GM19455 (cell line): ENCODE data around the gene MYCBP2.

Experiments
- ATAC-seq: cut with Tn5 transposase; IDR thresholded peaks from one replicate; pipeline ENCODE4 v1.9.1; 2021; ENCODE audit not compliant: unreplicated experiment

MYCBP2 gene

GRCh38 chr13:77105051-77105450 lies 221.8 kb downstream of the MYCBP2 start:
- no peak for ATAC-seq

GRCh38 chr13:77099415-77099814 lies 227.5 kb downstream of the MYCBP2 start:
- ATAC-seq: no peak

DNA sequence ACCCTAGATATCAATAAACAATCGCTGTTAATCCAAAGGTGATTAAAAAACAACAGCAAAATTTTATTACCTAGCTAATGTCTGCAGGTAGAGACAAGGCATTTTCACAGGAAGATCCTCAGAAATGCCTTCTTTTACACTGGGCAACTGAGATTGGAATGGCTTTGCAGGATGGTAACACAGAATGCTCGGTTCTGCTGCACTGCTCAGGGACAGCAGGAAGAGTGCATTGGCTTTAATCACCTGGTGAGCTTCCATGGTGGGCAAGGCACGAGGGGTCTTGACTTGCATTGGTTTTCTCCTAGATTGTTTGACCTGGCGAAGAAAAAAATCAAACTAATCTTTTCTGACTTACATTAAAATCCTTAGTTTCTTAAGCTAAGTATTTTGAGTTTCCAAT lies 231.6 kb downstream of the MYCBP2 start:
- ATAC-seq: no peak

- ATAC-seq: no peak
These were observed 232.1 kb downstream of the MYCBP2 start for GRCh38 chr13:77094773-77095172.

GRCh38 chr13:77093735-77094134 lies 233.2 kb downstream of the MYCBP2 start:
- no peak for ATAC-seq

DNA sequence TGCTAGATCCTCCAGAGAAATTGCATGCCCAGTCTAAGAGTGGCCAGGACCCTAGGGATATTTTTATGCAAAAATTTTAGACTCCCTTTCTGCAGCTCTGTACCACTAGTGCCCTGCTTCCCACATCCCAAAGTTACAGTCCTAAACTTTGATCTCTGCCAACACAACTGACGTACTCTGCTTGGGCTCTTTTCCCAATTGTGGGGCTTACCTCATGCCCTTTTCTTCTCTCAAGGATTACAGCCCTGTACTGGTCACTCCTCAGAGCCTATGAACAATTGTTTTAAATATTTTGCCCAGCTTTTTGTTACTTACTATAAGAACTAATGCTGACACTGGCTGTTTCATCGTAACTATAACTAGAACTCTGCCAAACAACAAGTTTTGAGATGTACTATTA lies 242.1 kb downstream of the MYCBP2 start:
- ATAC-seq: no peak

DNA sequence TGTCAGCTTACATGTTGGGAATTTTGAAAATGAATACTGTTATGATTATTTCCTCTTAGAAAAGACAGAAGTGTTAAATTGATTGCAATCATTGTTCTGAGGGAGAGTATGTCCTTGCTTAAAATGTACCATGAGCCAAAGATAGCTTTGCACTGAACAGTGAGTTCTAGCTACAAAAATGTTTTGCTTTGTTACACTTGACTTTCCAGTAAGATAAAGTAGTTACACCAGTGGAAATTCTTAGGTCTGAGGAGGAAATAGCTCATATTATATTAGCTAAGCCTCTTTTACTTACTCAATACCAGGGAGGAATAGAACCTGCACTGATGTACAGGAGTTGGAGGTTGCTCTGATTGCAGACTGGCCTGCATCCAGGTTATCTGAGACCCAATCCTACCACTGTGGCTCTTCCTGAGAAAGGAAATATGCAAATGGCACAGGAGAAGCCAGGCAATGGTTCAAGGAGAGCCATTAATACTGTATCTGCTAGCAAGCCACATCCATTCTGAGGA lies 246.9 kb downstream of the MYCBP2 start:
- ATAC-seq: no peak

DNA sequence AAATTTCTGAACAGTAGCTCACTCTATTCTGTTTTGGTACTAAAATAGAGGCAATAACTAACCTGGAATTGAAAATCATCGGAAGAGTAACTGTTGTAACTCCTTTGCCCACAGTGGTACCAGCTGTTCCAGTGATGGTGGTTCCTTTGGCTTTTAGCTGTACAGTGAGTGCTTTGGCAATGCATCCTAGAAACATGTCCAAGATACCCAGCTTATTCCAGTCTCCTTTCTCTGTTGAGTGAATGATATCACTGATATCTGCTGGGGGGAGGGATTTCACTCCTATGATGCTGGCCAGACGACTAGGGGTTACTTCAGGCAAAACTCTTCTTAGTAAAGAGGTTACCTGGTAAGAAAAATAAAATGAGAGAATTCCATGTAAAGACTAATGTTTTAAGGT lies 259.4 kb downstream of the MYCBP2 start:
- ATAC-seq: no peak

- no peak for ATAC-seq
These were observed 261.3 kb downstream of the MYCBP2 start for GRCh38 chr13:77065461-77066147.

DNA sequence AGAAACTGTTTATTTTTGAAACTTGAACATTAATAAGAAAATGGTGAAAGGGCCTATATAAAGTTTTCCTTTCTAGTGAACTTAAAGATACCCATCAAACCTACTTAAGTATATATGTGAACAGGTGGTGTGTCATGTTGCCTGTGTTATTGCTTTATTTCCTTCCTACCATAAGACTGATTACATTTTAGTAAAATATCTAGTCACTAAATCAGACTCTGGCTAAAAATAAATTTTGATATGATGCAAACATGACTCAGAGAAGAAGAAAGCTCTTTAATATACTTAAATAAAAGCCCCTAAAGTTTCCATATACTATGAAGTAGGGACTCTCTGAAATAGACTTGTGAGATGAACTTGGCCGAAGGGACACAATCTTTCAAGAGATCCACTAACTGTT lies 264.8 kb downstream of the MYCBP2 start:
- no peak for ATAC-seq

DNA sequence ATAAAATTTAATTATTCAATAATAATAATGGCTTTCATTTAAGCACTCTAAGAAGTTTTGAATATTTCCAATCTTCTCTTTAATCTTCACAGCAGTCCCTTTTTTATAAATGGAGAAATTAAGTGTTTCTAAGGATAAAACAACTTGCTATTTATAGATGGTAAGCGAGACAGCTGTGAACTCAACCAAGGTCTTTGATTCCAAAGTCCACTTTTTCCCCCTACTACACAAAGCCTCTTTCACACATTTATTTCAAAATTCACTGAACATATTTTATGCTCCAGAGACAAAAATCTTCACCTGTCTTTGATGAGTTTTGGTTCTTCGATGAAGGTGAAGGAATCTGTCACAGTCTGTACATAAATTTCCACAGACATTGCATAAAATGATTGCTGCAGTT lies 265.5 kb downstream of the MYCBP2 start:
- no peak for ATAC-seq

- no peak for ATAC-seq
These were observed 270.0 kb downstream of the MYCBP2 start for GRCh38 chr13:77056886-77057285.

DNA sequence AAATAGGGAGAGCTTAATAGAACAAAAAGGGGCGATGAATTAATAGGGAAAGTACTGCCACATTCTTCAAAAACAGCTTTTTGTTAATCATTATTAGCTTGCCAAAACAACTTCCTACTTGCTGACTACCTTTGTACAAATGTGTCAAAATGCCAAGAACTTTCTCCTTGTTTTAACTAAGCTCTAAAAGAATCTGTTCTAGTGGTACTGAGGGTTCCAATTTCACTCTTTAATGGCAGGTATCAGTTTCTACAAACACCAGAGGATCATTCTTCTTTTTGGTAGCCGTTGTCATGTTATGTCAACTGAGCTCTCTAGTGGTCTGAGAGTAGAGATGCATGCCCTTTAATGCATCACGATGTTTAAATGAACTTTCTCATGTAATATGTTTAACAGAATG lies 270.5 kb downstream of the MYCBP2 start:
- ATAC-seq: no peak

DNA sequence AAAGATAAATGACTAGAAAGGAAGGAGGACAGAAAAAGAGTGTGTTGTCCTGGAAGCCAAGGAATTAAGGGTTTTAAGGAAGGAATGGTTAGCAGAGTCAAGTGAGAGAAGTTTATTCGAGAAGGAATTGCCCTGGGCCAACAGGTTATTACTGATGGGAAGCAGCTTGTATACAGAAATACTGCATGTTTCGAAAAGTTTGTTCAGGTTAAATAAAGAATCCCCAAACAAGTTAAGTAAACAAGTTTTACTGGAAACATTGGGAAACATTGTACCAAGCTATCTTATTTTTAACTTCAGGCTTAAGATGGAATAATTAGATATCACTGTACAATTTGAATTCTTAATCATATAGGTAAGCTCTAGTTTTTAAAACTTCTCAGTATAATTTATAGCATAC lies 271.7 kb downstream of the MYCBP2 start:
- ATAC-seq: no peak

GRCh38 chr13:77053192-77053591 lies 273.7 kb downstream of the MYCBP2 start:
- ATAC-seq: no peak

DNA sequence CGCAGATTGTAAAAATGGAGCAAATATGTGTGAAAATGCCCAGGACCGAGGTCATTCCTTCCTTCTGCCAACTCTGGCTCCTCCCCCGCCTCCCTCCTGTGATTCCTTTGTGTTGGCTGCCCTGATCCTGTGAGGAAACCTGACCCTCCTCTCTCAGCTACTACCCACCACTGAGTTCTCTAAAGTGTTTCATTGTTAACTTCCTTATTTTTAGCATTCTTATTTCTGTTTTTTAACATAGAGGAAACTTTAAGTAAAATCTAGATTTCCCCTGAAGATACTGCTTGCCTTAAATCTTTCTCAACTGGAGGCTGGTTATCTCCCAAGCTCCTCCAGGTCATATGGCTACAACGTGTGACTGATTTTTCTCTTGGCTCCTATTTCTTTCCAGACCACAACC lies 278.2 kb downstream of the MYCBP2 start:
- ATAC-seq: no peak

- no peak for ATAC-seq
These were observed 279.1 kb downstream of the MYCBP2 start for GRCh38 chr13:77047649-77048343.

DNA sequence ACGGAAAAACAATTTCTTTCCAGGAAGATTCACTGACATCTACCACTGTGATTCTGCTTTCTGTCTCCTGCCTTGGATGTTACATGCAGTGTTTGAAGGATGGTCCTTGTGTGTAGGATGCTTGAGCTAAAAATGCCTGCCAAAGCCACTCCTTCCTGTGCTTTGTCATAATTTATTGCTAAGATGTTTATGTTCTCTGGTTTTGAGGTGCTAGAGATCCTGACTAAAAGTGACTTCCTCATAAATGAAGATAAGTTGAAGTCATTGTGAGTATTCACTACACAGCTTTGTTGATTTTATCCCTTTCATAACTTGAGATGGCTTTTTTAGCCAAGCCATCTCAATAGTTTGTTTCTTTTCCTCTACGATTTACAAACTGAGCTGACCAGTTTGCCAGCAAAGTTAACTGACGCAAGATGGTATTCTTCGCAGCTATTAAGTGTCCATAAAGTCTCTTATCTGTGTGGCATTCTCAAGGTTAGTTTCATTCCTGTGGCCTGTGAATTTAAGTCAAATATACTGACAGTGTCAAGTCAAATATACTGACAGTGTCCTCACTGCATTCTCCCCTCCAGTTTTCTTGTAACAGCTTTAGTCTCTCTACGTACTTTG lies 284.2 kb downstream of the MYCBP2 start:
- ATAC-seq: no peak

GRCh38 chr13:77040835-77041234 lies 286.1 kb downstream of the MYCBP2 start:
- no peak for ATAC-seq

DNA sequence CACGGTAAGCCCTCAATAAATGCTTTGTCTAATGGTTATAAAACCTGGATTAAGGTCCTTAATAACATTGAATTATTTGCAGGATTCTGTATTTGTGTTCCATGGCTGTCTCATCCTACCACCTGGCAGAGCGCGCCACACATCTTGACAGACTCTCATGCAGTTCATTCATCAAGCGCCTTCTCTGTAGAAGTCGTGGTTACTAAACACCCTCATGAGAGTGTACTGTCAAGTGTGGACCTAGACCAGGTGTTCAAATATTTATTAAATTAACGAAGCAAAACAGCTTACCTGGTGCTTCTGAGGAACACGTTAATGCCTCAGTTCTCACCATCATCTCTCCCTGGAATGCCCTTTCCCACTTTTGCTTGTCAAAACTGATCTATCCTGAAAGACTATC lies 286.8 kb downstream of the MYCBP2 start:
- no peak for ATAC-seq

GRCh38 chr13:77038907-77039480 lies 287.9 kb downstream of the MYCBP2 start:
- ATAC-seq: no peak

DNA sequence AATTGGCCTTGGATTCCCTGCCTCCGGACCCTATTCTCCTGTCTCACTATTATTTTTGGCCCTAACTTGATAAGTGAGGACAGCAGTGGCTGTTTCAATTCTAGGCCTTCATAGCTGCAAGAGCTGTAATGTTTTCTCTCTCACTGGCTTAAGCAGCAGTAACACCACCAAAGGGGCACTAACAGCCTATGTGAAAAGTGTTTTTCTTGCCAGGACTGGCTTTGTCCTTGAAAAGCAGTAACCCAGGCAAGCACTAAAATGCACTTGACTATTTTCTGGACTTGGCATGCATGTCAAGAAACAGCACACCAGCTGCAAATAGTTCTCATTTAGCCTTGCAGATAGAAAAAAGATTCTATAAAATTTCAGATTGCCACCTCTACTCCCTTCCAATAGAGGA lies 290.6 kb downstream of the MYCBP2 start:
- ATAC-seq: no peak
